ENCODE data around the gene OR5AS1.

DNA sequence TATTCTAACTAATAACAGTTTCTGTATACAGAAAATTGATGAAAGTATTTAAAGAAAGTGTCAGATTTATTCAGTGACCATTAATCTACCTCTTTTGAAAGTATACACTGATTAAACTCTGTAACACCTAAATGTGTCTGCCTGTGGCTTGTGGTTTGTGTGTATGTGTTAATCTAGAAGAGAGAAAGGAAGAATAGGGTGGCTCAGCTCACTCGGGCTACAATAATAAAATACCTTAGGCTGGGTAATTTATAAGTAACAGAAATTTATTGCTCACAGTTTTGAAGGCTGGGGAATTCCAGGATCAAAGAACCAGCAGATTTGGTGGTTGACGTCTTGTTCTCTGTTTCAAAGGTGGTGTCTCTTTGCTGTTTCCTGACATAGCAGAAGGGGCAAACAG lies 13.6 kb upstream of the OR5AS1 start:
- TF ChIP-seq, protein P1, sequence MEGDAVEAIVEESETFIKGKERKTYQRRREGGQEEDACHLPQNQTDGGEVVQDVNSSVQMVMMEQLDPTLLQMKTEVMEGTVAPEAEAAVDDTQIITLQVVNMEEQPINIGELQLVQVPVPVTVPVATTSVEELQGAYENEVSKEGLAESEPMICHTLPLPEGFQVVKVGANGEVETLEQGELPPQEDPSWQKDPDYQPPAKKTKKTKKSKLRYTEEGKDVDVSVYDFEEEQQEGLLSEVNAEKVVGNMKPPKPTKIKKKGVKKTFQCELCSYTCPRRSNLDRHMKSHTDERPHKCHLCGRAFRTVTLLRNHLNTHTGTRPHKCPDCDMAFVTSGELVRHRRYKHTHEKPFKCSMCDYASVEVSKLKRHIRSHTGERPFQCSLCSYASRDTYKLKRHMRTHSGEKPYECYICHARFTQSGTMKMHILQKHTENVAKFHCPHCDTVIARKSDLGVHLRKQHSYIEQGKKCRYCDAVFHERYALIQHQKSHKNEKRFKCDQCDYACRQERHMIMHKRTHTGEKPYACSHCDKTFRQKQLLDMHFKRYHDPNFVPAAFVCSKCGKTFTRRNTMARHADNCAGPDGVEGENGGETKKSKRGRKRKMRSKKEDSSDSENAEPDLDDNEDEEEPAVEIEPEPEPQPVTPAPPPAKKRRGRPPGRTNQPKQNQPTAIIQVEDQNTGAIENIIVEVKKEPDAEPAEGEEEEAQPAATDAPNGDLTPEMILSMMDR (conservative IDR thresholded peaks at IDR 0.05; ENCODE audit: low read length): no peak
- TF ChIP-seq EZH2phosphoT487 (IDR thresholded peaks at IDR 0.05; ENCODE audit: borderline replicate concordance): no peak

Data from Loucy (cell line).